GM21528 (cell line): ENCODE results near the gene NEDD9.

ENCODE experiments used
- ATAC-seq: cut with Tn5 transposase; IDR thresholded peaks from one replicate; pipeline ENCODE4 v1.9.1; 2021; ENCODE audit warnings: mild to moderate bottlenecking, moderate library complexity; ENCODE audit not compliant: unreplicated experiment, low FRiP score

NEDD9 gene

GRCh38 chr6:11153447-11153846 is 79.0 kb downstream of the NEDD9 start:
- no peak for ATAC-seq

DNA sequence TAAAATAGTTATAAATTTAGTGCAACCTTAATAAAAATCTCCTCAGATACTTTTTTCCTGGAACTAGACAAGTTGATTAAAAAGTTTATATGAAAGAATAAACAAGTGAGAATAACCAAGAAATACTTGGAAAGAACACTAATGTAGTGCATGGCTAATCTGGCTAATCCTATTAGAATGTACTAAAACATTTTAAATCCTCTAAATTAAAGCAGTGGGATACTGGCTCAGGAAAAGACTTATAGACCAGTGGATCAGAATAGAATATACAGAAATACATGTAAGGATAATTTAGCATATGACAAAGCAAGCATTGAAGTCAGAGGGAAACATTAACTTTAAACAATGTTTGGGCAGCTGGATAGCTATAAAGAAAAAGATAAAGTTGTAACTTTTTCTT is 79.9 kb downstream of the NEDD9 start:
- ATAC-seq: no peak

DNA sequence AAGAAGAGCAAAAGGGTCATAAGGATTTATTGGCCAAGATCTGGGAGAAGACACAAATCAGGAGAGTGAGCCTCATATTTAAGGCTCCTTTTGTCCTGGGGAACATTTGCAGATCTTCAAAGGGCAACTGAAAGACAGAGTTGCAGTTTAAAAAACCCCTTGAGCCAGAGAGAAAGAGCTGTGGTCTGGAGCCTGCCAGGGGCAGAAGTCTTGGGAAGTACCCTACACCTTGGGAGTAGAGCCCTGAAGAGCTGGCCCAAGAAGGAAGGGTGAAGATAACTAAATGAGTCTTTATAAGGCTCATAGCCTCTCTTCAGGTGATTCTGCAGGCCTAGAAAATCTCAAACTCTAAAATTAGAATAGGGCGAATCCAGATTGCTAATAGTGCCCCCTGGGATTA is 81.0 kb downstream of the NEDD9 start:
- ATAC-seq: no peak

GRCh38 chr6:11149551-11149950 is 82.9 kb downstream of the NEDD9 start:
- ATAC-seq: no peak

- ATAC-seq: no peak
These were observed 86.2 kb downstream of the NEDD9 start for GRCh38 chr6:11146117-11146826.

DNA sequence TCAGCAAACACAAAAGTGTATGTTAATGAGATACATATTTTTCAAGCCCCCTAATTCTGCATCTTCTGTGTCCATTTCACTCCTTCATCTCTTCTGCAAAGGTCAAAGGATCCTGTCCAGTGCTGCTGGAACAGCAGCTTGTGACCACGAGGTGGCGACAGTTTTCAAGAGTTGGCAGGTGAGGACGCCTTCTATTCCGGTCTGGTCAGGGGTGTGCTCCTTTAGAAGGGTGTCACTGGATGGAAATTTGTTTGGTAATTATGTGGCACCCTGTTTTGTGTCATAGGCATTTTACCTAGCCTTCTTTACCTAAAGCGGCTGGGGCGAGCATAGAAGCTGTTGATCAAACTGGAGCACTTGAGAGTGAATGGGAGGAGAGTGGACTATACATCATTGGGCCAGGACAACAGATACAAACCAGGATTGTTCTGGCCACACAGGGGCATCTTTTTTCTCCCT is 88.0 kb downstream of the NEDD9 start:
- ATAC-seq: no peak

DNA sequence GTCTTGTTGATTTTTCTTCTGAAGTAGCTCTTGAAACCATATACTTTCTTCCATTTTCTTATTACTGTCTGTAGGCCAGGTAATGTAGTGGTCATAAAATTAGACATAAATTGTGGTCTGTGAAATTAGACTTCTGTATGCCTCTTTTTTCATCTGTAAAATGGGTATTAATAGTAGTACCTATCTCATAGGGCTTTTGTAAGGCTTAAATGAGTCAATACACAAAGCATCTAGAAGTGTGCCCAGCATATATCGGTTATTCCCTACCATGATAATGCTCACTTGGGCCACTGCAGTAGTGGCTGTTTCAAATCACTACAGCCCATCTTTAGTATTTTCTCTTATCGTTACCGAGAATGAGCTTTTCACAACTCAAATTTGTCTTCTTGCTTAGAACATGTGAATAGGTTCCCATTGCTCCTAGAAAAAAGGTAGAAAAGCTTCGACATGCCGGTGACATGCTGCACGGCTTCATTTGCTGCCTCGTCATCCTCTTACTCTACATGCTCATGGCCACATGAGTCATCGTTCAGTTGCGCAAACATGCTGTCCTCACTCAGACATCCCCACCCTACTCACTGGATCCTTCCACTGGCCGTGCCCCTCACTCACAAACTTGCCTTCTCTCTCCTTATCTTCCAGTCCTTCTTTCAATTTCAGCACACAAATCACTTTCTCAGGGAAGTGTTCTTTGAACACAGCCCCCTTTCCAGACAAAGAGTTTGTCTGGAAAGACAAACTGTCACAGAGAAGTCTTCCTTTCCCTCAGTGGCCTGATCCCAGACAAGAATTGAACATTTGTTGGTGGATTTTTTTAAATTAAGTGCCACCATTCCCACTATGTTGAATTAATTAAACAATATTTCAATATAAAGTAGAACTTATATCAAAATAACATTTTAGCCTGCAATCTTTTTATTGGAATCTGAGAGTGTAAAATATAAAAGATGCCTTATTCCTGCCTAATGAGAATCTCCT is 88.8 kb downstream of the NEDD9 start:
- ATAC-seq: no peak

GRCh38 chr6:11142296-11143027 is 90.0 kb downstream of the NEDD9 start:
- no peak for ATAC-seq

DNA sequence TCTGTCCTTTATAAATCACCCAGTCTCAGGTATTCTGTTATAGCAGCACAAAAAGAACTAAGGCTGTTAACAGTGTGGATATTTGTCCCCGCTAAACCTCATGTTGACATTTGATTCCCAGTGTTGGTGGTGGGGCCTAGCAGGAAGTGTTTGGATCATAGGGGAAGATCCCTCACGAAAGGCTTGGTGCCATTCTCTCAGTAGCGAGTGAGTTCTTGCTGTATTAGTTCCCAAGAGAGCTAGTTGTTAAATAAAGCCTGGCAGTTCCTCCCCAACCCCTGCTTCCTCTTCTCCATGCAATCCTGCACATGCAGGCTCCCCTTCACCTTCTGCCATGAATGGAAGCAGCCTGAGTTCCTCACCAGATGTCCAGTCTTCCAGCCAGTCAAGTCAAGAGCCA is 91.2 kb downstream of the NEDD9 start:
- no peak for ATAC-seq

GRCh38 chr6:11140056-11140455 is 92.4 kb downstream of the NEDD9 start:
- ATAC-seq: no peak

DNA sequence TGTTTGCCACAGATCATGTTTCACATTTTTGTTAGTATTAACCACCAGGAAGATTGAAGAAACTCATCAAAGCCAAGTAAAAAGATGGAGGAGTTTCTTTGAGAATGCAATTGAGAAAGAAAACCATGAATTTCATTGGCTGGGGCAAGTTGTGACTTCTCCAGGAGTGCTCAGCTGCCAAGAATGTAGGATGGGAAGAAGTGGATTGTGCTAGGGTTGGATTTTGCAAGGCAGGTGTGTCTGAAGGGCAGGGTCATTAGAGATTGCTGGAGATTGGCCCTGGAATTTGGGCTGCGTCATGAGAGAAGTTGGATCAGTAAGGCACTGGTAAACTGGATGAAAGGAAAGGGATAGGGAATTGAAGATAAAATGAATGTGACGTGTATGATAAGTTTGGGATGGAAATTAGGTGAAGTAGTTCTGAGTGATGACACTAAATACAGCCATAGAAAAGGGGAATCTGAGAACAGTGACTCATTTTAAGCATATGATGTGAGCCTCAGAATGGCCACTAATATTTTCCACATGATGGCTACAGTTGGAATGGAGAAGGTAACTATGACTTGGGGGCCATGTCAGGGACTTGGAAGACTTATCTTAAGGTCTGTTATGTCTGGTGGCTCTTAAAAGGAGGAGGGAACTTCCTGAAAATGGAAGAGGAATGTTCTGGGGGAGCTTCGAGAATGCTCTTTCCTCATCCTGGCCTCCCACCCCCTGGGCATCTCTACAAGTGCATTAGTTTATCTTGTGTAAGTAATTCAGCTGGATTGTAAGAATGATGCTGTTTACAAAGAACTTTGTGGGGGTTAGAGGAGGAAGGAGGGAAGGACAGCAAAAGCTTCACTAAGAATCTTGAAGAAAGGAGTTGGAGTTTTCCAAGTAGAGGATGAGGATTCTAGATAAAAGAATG is 93.2 kb downstream of the NEDD9 start:
- ATAC-seq: no peak

DNA sequence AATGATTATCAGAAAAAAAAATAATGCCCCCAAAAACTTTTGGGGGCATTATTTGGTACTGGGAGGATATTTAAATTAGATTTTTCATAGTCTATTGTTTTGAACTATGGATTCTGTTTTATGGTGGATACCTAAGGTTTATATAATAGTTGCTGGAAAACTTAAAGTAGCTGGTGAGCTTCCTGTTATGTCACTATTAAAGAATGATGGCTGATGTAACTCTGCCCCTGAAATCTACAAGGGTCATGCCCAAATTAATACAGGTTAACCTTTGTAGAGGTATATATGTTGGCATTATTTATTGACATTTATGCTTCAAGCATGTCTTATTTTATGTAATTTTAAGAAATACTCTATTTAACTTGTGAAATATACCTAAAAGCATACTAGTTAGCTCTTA is 95.7 kb downstream of the NEDD9 start:
- no peak for ATAC-seq
